Measurements from ENCODE around the gene CADM1.

The CADM1 gene

DNA sequence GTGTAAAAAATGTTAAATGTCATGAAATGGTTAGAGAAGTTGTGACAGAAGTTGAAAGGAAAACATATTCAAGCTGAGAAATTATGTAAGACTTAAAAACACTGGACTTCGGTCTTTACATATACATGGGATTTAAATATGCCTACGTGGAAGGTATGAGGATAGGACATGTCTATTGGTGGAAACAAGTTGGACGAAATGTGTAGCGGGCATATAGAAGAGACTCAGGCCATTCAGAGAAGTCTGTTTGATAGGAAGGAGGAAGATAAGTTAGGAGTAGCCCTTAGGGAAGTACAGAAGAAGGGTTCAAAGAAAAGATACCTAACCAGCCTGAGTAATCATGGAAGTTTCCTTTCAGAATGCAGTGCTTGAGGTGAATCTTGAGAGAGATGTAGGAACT lies 14.7 kb downstream of the CADM1 start:
- Histone ChIP-seq H3K23ac (ENCODE audit: low read depth, low read length, poor library complexity) (no peak overlapping the region), H3K27ac (replicated peaks; ENCODE audit: low read length) (no peak overlapping the region)

GRCh38 chr11:115488945-115489344 lies 15.3 kb downstream of the CADM1 start:
- Histone ChIP-seq H3K9ac (ENCODE audit: low read depth, low read length, poor library complexity) (no peak overlapping the region), H2BK12ac (ENCODE audit: low read length) (no peak overlapping the region), H2AK5ac (ENCODE audit: low read depth, low read length) (no peak overlapping the region), H2BK15ac (ENCODE audit: low read length) (no peak overlapping the region), H3K4ac (ENCODE audit: low read length) (no peak overlapping the region), H2AFZ (ENCODE audit: low read length) (no peak overlapping the region), H3K23ac (ENCODE audit: low read depth, low read length, poor library complexity) (no peak overlapping the region), H4K91ac (ENCODE audit: low read depth, low read length, poor library complexity) (no peak overlapping the region), H3K14ac (ENCODE audit: low read length) (no peak overlapping the region), H3K27me3 (ENCODE audit: control insufficient read depth in 3 of 3, insufficient read depth in 3 of 3, low read depth in 1 of 3, low read length in 3 of 3) (no peaks in the 10 kb centered on the region), H3K4me2 (ENCODE audit: insufficient read depth, low read length, poor library complexity, severe bottlenecking) (no peak overlapping the region), H3K18ac (ENCODE audit: low read length) (no peak overlapping the region), H2BK120ac (ENCODE audit: low read depth, low read length) (no peak overlapping the region), H4K8ac (ENCODE audit: low read depth, low read length) (no peak overlapping the region), H3K4me1 (ENCODE audit: control insufficient read depth in 2 of 2, insufficient read depth in 1 of 2, low read depth in 1 of 2, low read length in 2 of 2) (no peaks in the 10 kb centered on the region), H3K79me1 (ENCODE audit: low read depth, low read length) (no peaks in the 10 kb centered on the region), H3K9me3 (replicated peaks in 1 of 2; ENCODE audit: control insufficient read depth in 2 of 2, insufficient read depth in 1 of 2, low read depth in 1 of 2, low read length in 2 of 2) (no peaks in the 10 kb centered on the region), H3K4me3 (ENCODE audit: low read length in 2 of 2) (no peak overlapping the region), H3K27ac (replicated peaks; ENCODE audit: low read length) (no peak overlapping the region), H2BK5ac (ENCODE audit: low read length) (no peak overlapping the region), H3K36me3 (replicated peaks in 1 of 2; ENCODE audit: control insufficient read depth in 2 of 2, insufficient read depth in 2 of 2, low read length in 2 of 2) (no peaks in the 10 kb centered on the region)
- DNase-seq (ENCODE audit: low spot score) = no peak
- WGBS, 2 donors (ENCODE audit: extremely low coverage in 2 of 2, insufficient read length in 2 of 2, insufficient replicate concordance in 1 of 2) = no CpG with 5 or more reads among the region's 3 CpGs

More for the DNA sequence above, 14.7 kb downstream of the CADM1 start:
- Histone ChIP-seq H2AK5ac (ENCODE audit: low read depth, low read length) (no peak overlapping the region), H2AFZ (ENCODE audit: low read length) (no peak overlapping the region), H3K9ac (ENCODE audit: low read depth, low read length, poor library complexity) (no peak overlapping the region), H3K4me1 (ENCODE audit: control insufficient read depth in 2 of 2, insufficient read depth in 1 of 2, low read depth in 1 of 2, low read length in 2 of 2) (no peaks in the 10 kb centered on the region), H3K4me3 (ENCODE audit: low read length in 2 of 2) (no peak overlapping the region), H3K4ac (ENCODE audit: low read length) (no peak overlapping the region), H3K14ac (ENCODE audit: low read length) (no peak overlapping the region), H4K8ac (ENCODE audit: low read depth, low read length) (no peak overlapping the region), H4K91ac (ENCODE audit: low read depth, low read length, poor library complexity) (no peak overlapping the region), H3K9me3 (replicated peaks in 1 of 2; ENCODE audit: control insufficient read depth in 2 of 2, insufficient read depth in 1 of 2, low read depth in 1 of 2, low read length in 2 of 2) (no peaks in the 10 kb centered on the region), H2BK5ac (ENCODE audit: low read length) (no peak overlapping the region), H3K36me3 (replicated peaks in 1 of 2; ENCODE audit: control insufficient read depth in 2 of 2, insufficient read depth in 2 of 2, low read length in 2 of 2) (no peaks in the 10 kb centered on the region), H2BK12ac (ENCODE audit: low read length) (no peak overlapping the region), H3K79me1 (ENCODE audit: low read depth, low read length) (no peaks in the 10 kb centered on the region), H3K27me3 (ENCODE audit: control insufficient read depth in 3 of 3, insufficient read depth in 3 of 3, low read depth in 1 of 3, low read length in 3 of 3) (no peaks in the 10 kb centered on the region), H2BK15ac (ENCODE audit: low read length) (no peak overlapping the region), H3K18ac (ENCODE audit: low read length) (no peak overlapping the region), H3K4me2 (ENCODE audit: insufficient read depth, low read length, poor library complexity, severe bottlenecking) (no peak overlapping the region), H2BK120ac (ENCODE audit: low read depth, low read length) (no peak overlapping the region)
- WGBS, 2 donors (ENCODE audit: extremely low coverage in 2 of 2, insufficient read length in 2 of 2, insufficient replicate concordance in 1 of 2) = no CpG with 5 or more reads among the region's 4 CpGs
- no peak for DNase-seq (ENCODE audit: low spot score)

GRCh38 chr11:115481528-115481927 lies 22.7 kb downstream of the CADM1 start:
- H4K91ac ChIP-seq (ENCODE audit: low read depth, low read length, poor library complexity) = no peak overlapping the region
- no peak overlapping the region for H3K14ac ChIP-seq (ENCODE audit: low read length)
- H3K27ac ChIP-seq (replicated peaks; ENCODE audit: low read length) = no peak overlapping the region
- no peak overlapping the region for H3K18ac ChIP-seq (ENCODE audit: low read length)
- no peak overlapping the region for H2BK12ac ChIP-seq (ENCODE audit: low read length)
- H3K4me2 ChIP-seq (ENCODE audit: insufficient read depth, low read length, poor library complexity, severe bottlenecking) = no peak overlapping the region
- H2BK120ac ChIP-seq (ENCODE audit: low read depth, low read length) = no peak overlapping the region
- WGBS, 2 donors (ENCODE audit: extremely low coverage in 2 of 2, insufficient read length in 2 of 2, insufficient replicate concordance in 1 of 2) = no CpG with 5 or more reads among the region's 2 CpGs
- H4K8ac ChIP-seq (ENCODE audit: low read depth, low read length) = no peak overlapping the region
- no peak overlapping the region for H2AFZ ChIP-seq (ENCODE audit: low read length)
- H2BK15ac ChIP-seq (ENCODE audit: low read length) = no peak overlapping the region
- DNase-seq (ENCODE audit: low spot score) = no peak
- H3K4me3 ChIP-seq (ENCODE audit: low read length in 2 of 2) = no peak overlapping the region
- H3K79me1 ChIP-seq (ENCODE audit: low read depth, low read length) = no peaks in the 10 kb centered on the region
- H3K27me3 ChIP-seq (ENCODE audit: control insufficient read depth in 3 of 3, insufficient read depth in 3 of 3, low read depth in 1 of 3, low read length in 3 of 3) = no peaks in the 10 kb centered on the region
- peaks cover 0 to 4% of the 10 kb centered on the region in 2 donors for H3K4me1 ChIP-seq (ENCODE audit: control insufficient read depth in 2 of 2, insufficient read depth in 1 of 2, low read depth in 1 of 2, low read length in 2 of 2)
- H3K36me3 ChIP-seq (replicated peaks in 1 of 2; ENCODE audit: control insufficient read depth in 2 of 2, insufficient read depth in 2 of 2, low read length in 2 of 2) = no peaks in the 10 kb centered on the region
- H3K23ac ChIP-seq (ENCODE audit: low read depth, low read length, poor library complexity) = no peak overlapping the region
- H3K9me3 ChIP-seq (replicated peaks in 1 of 2; ENCODE audit: control insufficient read depth in 2 of 2, insufficient read depth in 1 of 2, low read depth in 1 of 2, low read length in 2 of 2) = no peaks in the 10 kb centered on the region
- H3K9ac ChIP-seq (ENCODE audit: low read depth, low read length, poor library complexity) = no peak overlapping the region
- no peak overlapping the region for H2BK5ac ChIP-seq (ENCODE audit: low read length)
- no peak overlapping the region for H3K4ac ChIP-seq (ENCODE audit: low read length)
- no peak overlapping the region for H2AK5ac ChIP-seq (ENCODE audit: low read depth, low read length)

DNA sequence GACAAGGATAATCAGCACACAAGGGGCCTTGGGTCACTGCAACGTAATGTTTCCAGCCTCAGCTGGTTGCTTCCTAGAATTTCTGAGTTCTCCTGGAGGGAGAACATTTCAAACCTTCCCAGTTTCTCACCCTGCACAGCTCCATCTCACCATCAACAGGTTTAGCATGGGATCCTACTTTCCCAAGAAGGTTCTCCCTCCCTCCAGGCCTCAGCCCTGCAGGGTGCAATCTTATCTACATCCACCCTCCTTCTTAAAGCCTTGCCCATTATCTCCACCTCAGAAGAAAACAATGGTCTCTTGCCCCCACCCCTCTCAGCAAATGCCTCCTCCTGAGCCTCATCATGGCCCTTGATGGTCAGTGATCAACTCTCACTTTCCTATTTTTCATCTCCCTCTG lies 23.6 kb downstream of the CADM1 start:
- Histone ChIP-seq H3K4ac (ENCODE audit: low read length) (no peak overlapping the region), H2BK12ac (ENCODE audit: low read length) (no peak overlapping the region), H3K4me2 (ENCODE audit: insufficient read depth, low read length, poor library complexity, severe bottlenecking) (no peak overlapping the region), H2BK15ac (ENCODE audit: low read length) (no peak overlapping the region), H3K23ac (ENCODE audit: low read depth, low read length, poor library complexity) (no peak overlapping the region), H3K9ac (ENCODE audit: low read depth, low read length, poor library complexity) (no peak overlapping the region), H3K4me1 (ENCODE audit: control insufficient read depth in 2 of 2, insufficient read depth in 1 of 2, low read depth in 1 of 2, low read length in 2 of 2) (peaks cover 0 to 5% of the 10 kb centered on the region in 2 donors), H2AK5ac (ENCODE audit: low read depth, low read length) (no peak overlapping the region), H3K27me3 (ENCODE audit: control insufficient read depth in 3 of 3, insufficient read depth in 3 of 3, low read depth in 1 of 3, low read length in 3 of 3) (no peaks in the 10 kb centered on the region), H2AFZ (ENCODE audit: low read length) (no peak overlapping the region), H3K27ac (replicated peaks; ENCODE audit: low read length) (no peak overlapping the region), H3K14ac (ENCODE audit: low read length) (no peak overlapping the region), H4K8ac (ENCODE audit: low read depth, low read length) (no peak overlapping the region), H3K18ac (ENCODE audit: low read length) (no peak overlapping the region), H3K4me3 (ENCODE audit: low read length in 2 of 2) (no peak overlapping the region), H3K9me3 (replicated peaks in 1 of 2; ENCODE audit: control insufficient read depth in 2 of 2, insufficient read depth in 1 of 2, low read depth in 1 of 2, low read length in 2 of 2) (no peaks in the 10 kb centered on the region), H3K36me3 (replicated peaks in 1 of 2; ENCODE audit: control insufficient read depth in 2 of 2, insufficient read depth in 2 of 2, low read length in 2 of 2) (no peaks in the 10 kb centered on the region), H4K91ac (ENCODE audit: low read depth, low read length, poor library complexity) (no peak overlapping the region), H3K79me1 (ENCODE audit: low read depth, low read length) (no peaks in the 10 kb centered on the region), H2BK5ac (ENCODE audit: low read length) (no peak overlapping the region), H2BK120ac (ENCODE audit: low read depth, low read length) (no peak overlapping the region)
- WGBS, 2 donors (ENCODE audit: extremely low coverage in 2 of 2, insufficient read length in 2 of 2, insufficient replicate concordance in 1 of 2) = no CpG with 5 or more reads among the region's 1 CpG
- DNase-seq (ENCODE audit: low spot score) = no peak

Measured in neuronal stem cell (in vitro differentiated cells).